ENCODE measurements around the gene GABPA. TPM values are rescaled to one million over a fixed set of nuclear protein-coding genes. Genes with fewer than 3 reads are reported as not detected.
A peak's percentile ranks its signal among the peaks of the same experiment; 100 is the strongest.

GABPA gene
- polyA plus RNA-seq, 1 donor (not counting 4 experiments of a cell fraction or from before 2014, with no cell fraction given): 16.3 TPM

GRCh38 chr21:25701529-25701928 is 33.2 kb upstream of the GABPA start:
- no peaks in the 10 kb centered on the region for H3K9me1 ChIP-seq (ENCODE audit: control insufficient read depth, extremely low read depth, insufficient read depth, low read length)
- no peaks in the 10 kb centered on the region for H3K27me3 ChIP-seq (ENCODE audit: control insufficient read depth, extremely low read depth, insufficient read depth, low read length)
- H2AFZ ChIP-seq (ENCODE audit: control insufficient read depth, low read length): no peak overlapping the region
- dilution Hi-C loops (cut with MboI; ENCODE audit: extremely low pct_ligation_motif_present, low sequenced_read_pairs): no loop called here
- H3K4me3 ChIP-seq (ENCODE audit: control insufficient read depth in 2 of 3, extremely low read depth in 1 of 3, insufficient read depth in 2 of 3, low read depth in 1 of 3, low read length in 3 of 3): no peak overlapping the region
- TF ChIP-seq CTCF (optimal IDR thresholded peaks at IDR 0.05 in 1 of 3, IDR thresholded peaks at IDR 0.05 in 1 of 3, conservative IDR thresholded peaks at IDR 0.05 in 1 of 3; ENCODE audit: extremely low read depth in 1 of 3, insufficient read depth in 2 of 3, low read length in 3 of 3) (no peak), EZH2 (IDR thresholded peaks at IDR 0.05; ENCODE audit: low read length) (no peak)
- DNase-seq (ENCODE audit: low read depth, low spot score) (no peak), FAIRE-seq (no peak)
- H4K20me1 ChIP-seq (ENCODE audit: control insufficient read depth, extremely low read depth, insufficient read depth, low read length): no peaks in the 10 kb centered on the region
- H3K9me3 ChIP-seq (ENCODE audit: control insufficient read depth, low read depth, low read length): no peaks in the 10 kb centered on the region
- H3K4me2 ChIP-seq (ENCODE audit: control insufficient read depth, extremely low read depth, insufficient read depth, low read depth, low read length): no peak overlapping the region
- no peaks in the 10 kb centered on the region for H3K36me3 ChIP-seq (ENCODE audit: control insufficient read depth in 2 of 2, extremely low read depth in 1 of 2, insufficient read depth in 2 of 2, low read length in 2 of 2)
- no peaks in the 10 kb centered on the region for H3K4me1 ChIP-seq (ENCODE audit: control insufficient read depth, extremely low read depth, insufficient read depth, low read length)
- no peak overlapping the region for H3K27ac ChIP-seq (ENCODE audit: control insufficient read depth, insufficient read depth, low read length)
- H3K79me2 ChIP-seq (ENCODE audit: control insufficient read depth, insufficient read depth, low read length): no peaks in the 10 kb centered on the region
- no peak overlapping the region for H3K9ac ChIP-seq (ENCODE audit: control insufficient read depth, extremely low read depth, insufficient read depth, low read length)

- no peak overlapping the region for H3K27ac ChIP-seq (ENCODE audit: control insufficient read depth, insufficient read depth, low read length)
- no peak overlapping the region for H3K4me3 ChIP-seq (ENCODE audit: control insufficient read depth in 2 of 3, extremely low read depth in 1 of 3, insufficient read depth in 2 of 3, low read depth in 1 of 3, low read length in 3 of 3)
- no peaks in the 10 kb centered on the region for H3K27me3 ChIP-seq (ENCODE audit: control insufficient read depth, extremely low read depth, insufficient read depth, low read length)
- no peaks in the 10 kb centered on the region for H4K20me1 ChIP-seq (ENCODE audit: control insufficient read depth, extremely low read depth, insufficient read depth, low read length)
- H3K79me2 ChIP-seq (ENCODE audit: control insufficient read depth, insufficient read depth, low read length): no peaks in the 10 kb centered on the region
- no peak overlapping the region for H2AFZ ChIP-seq (ENCODE audit: control insufficient read depth, low read length)
- no peaks in the 10 kb centered on the region for H3K36me3 ChIP-seq (ENCODE audit: control insufficient read depth in 2 of 2, extremely low read depth in 1 of 2, insufficient read depth in 2 of 2, low read length in 2 of 2)
- no peak overlapping the region for H3K9ac ChIP-seq (ENCODE audit: control insufficient read depth, extremely low read depth, insufficient read depth, low read length)
- dilution Hi-C loops (cut with MboI; ENCODE audit: extremely low pct_ligation_motif_present, low sequenced_read_pairs): no loop called here
- DNase-seq (ENCODE audit: low read depth, low spot score) (no peak), FAIRE-seq (no peak)
- H3K9me3 ChIP-seq (ENCODE audit: control insufficient read depth, low read depth, low read length): no peaks in the 10 kb centered on the region
- TF ChIP-seq CTCF (optimal IDR thresholded peaks at IDR 0.05 in 1 of 3, IDR thresholded peaks at IDR 0.05 in 1 of 3, conservative IDR thresholded peaks at IDR 0.05 in 1 of 3; ENCODE audit: extremely low read depth in 1 of 3, insufficient read depth in 2 of 3, low read length in 3 of 3) (peak in 2 of 3 experiments; percentile 61 to 73), EZH2 (IDR thresholded peaks at IDR 0.05; ENCODE audit: low read length) (no peak)
- no peaks in the 10 kb centered on the region for H3K4me1 ChIP-seq (ENCODE audit: control insufficient read depth, extremely low read depth, insufficient read depth, low read length)
- H3K9me1 ChIP-seq (ENCODE audit: control insufficient read depth, extremely low read depth, insufficient read depth, low read length): no peaks in the 10 kb centered on the region
- H3K4me2 ChIP-seq (ENCODE audit: control insufficient read depth, extremely low read depth, insufficient read depth, low read depth, low read length): no peak overlapping the region
These were observed 26.2 kb upstream of the GABPA start for GRCh38 chr21:25708467-25709065.
